GM12878 (cell line): ENCODE data around the gene TRAF2. TPM values are rescaled to one million over a fixed set of nuclear protein-coding genes. Genes with fewer than 3 reads are reported as not detected.
A peak's percentile ranks its signal among the peaks of the same experiment; 100 is the strongest.

Experiments
- BHLHE40 ChIP-seq, 2 experiments: fragments of 450-650 bp in 1 of 2; IDR thresholded peaks; 2 replicates each; pipeline ENCODE4 v1.6.1; 2011 to 2017; ENCODE audit warnings: low read depth in 2 of 2, borderline replicate concordance in 1 of 2, improper control_type of control experiment in 1 of 2, low read length in 1 of 2, mild to moderate bottlenecking in 1 of 2
- BRCA1 ChIP-seq: IDR thresholded peaks from 2 replicates; pipeline ENCODE4 v1.6.1; 2011; ENCODE audit warnings: low read depth, low read length, improper control_type of control experiment
- MTA3 ChIP-seq: IDR thresholded peaks from 2 replicates; pipeline ENCODE4 v1.6.1; 2012; ENCODE audit warnings: low read length, inconsistent platforms, borderline replicate concordance
- NFXL1 ChIP-seq: fragments of 450-650 bp; IDR thresholded peaks from 2 replicates; pipeline ENCODE4 v1.6.1; 2017; ENCODE audit warnings: antibody characterized with exemption, mild to moderate bottlenecking, borderline replicate concordance
- NFYB ChIP-seq: IDR thresholded peaks from 2 replicates; pipeline ENCODE4 v1.6.1; 2011; ENCODE audit warnings: low read depth, mild to moderate bottlenecking, low read length, improper control_type of control experiment, moderate library complexity; ENCODE audit not compliant: insufficient read depth
- NRF1 ChIP-seq: conservative IDR thresholded peaks from 2 replicates; pipeline ENCODE4 v1.6.1; 2011; ENCODE audit warnings: mild to moderate bottlenecking, low read depth, low read length, improper control_type of control experiment
- PML ChIP-seq: IDR thresholded peaks from 2 replicates; pipeline ENCODE4 v1.6.1; 2012; ENCODE audit warnings: low read length, inconsistent platforms
- RB1 ChIP-seq: fragments of 450-650 bp; formaldehyde crosslinking; IDR thresholded peaks from 2 replicates; pipeline ENCODE4 v1.6.1; 2017; ENCODE audit warnings: mild to moderate bottlenecking, borderline replicate concordance
- TAF1 ChIP-seq: IDR thresholded peaks from 2 replicates; pipeline ENCODE4 v1.6.1; 2011; ENCODE audit warnings: mild to moderate bottlenecking, low read depth, low read length, borderline replicate concordance
- ZNF274 ChIP-seq: IDR thresholded peaks from one replicate; pipeline ENCODE4 v1.8.0; 2011; ENCODE audit not compliant: insufficient read length, insufficient read depth
- ZNF384 ChIP-seq: IDR thresholded peaks from 2 replicates; pipeline ENCODE4 v1.6.1; 2012; ENCODE audit warnings: low read depth, mild to moderate bottlenecking, low read length, improper control_type of control experiment, borderline replicate concordance
- polyA plus RNA-seq, 11 experiments: library from polyadenylated mRNA; depleted of rRNA in 4 of 11; unstranded in 6 of 11; stranded (reverse) in 5 of 11; fragments of >200 nt; fragmentation: Nextera tagmentation in 4 of 11; fragmentation: Illumina TruSeq in 1 of 11; extraction: Ambion mirVana in 4 of 11; extraction: Trizol in 1 of 11; gene quantifications; 1 replicate in 1 of 11; 2 replicates in 10 of 11; pipeline versions ENCODE4 v1.2.1 to v1.2.3, GENCODE V29; 2011 to 2016; ENCODE audit warnings: inconsistent platforms in 2 of 11, missing spikeins in 2 of 11, low read depth in 1 of 11
- total RNA-seq, 4 experiments: library from RNA; depleted of rRNA in 3 of 4; stranded (reverse); fragments of >200 nt in 3 of 4; fragmentation: Illumina TruSeq in 1 of 4; extraction: Trizol in 1 of 4; gene quantifications; 2 replicates each; pipeline versions ENCODE4 v1.2.1 to v1.2.3, GENCODE V29; 2013 to 2021
- TF ChIP-seq, protein P1 (sequence below): fragments of 450-650 bp; formaldehyde crosslinking; IDR thresholded peaks from 2 replicates; pipeline ENCODE4 v1.4.0; 2022; ENCODE audit warnings: mild to moderate bottlenecking, moderate library complexity
- TF ChIP-seq, protein P2 (sequence below): fragments of 150-350 bp; IDR thresholded peaks from 2 replicates; pipeline ENCODE4 v1.6.1; 2016; ENCODE audit warnings: low read depth, low read length
- TF ChIP-seq, protein P3 (sequence below): fragments of 450-650 bp; IDR thresholded peaks from 2 replicates; pipeline ENCODE4 v1.6.1; 2017; ENCODE audit warnings: low read depth, mild to moderate bottlenecking, moderate library complexity
- TF ChIP-seq, protein P4 (sequence below): IDR thresholded peaks from 2 replicates; pipeline ENCODE4 v1.6.1; 2012; ENCODE audit warnings: low read depth, low read length, improper control_type of control experiment
- TF ChIP-seq, protein P5 (sequence below): IDR thresholded peaks from 2 replicates; pipeline ENCODE4 v1.6.1; 2011; ENCODE audit warnings: mild to moderate bottlenecking, low read depth, low read length, moderate library complexity; ENCODE audit not compliant: insufficient replicate concordance

The TRAF2 gene
- total and polyA plus RNA-seq, 10 of the 15 experiments (the other 5 are each of a cell fraction or from before 2014, with no cell fraction given) = 0.34 to 39.5 (median 18.7) TPM

DNA sequence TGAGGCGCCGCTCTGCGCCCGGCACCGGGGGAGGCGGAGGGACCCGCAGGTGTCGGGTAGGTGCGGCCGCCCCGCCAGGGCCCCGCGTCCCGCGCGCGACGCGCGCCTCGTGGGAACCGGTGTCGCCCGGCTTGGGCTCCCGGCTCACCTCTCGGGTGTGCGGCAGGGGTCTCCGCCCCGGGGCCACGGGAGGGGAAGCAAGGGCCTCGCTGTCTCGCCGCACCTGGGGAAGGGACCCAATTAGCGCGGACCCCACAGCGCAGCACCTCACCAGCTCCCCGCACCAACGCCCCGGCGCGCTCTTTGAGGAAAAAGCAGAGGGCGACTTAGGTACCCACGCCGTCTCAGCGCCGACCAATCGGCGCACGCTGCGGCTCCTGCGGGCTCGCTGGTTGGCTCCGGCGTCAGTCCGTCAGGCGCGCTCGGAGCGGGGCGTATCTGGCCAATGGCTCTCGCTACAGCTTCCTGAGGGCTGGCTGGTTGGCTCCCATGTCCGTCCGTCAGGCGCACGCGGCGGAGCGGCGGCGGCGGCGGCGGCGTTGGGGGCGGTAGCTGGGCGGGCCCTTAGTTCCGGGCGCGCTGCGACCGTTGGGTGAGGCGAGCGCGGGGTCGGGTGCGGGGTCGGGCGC lies at the start of gene TRAF2 (continued):
- TF ChIP-seq, protein P1, sequence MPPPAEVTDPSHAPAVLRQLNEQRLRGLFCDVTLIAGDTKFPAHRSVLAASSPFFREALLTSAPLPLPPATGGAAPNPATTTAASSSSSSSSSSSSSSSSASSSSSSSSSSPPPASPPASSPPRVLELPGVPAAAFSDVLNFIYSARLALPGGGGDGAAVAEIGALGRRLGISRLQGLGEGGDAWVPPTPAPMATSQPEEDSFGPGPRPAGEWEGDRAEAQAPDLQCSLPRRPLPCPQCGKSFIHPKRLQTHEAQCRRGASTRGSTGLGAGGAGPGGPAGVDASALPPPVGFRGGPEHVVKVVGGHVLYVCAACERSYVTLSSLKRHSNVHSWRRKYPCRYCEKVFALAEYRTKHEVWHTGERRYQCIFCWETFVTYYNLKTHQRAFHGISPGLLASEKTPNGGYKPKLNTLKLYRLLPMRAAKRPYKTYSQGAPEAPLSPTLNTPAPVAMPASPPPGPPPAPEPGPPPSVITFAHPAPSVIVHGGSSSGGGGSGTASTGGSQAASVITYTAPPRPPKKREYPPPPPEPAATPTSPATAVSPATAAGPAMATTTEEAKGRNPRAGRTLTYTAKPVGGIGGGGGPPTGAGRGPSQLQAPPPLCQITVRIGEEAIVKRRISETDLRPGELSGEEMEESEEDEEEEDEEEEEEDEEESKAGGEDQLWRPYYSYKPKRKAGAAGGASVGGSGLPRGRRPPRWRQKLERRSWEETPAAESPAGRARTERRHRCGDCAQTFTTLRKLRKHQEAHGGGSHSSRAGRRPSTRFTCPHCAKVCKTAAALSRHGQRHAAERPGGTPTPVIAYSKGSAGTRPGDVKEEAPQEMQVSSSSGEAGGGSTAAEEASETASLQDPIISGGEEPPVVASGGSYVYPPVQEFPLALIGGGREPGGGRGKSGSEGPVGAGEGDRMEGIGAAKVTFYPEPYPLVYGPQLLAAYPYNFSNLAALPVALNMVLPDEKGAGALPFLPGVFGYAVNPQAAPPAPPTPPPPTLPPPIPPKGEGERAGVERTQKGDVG (CRISPR knock-in tag) = no peak
- TF ChIP-seq NFYB (peak; percentile 100), ZNF274 (no peak), NFXL1 (peak; percentile 24; the same call in 1 of the 2 replicates), MTA3 (no peak), BRCA1 (0 out of 2 replicates have a peak, but pooled peaks have one; percentile 27), PML (no peak), BHLHE40 (IDR thresholded peaks at IDR 0.05; ENCODE audit: borderline replicate concordance in 1 of 2, low read depth in 2 of 2, low read length in 1 of 2) (peak; percentile 63 to 94; a peak in 3 of 4 replicates), ZNF384 (no peak), NRF1 (no peak; the same call in 1 of the 2 replicates), RB1 (peak; percentile 82; the same call in 1 of the 2 replicates), TAF1 (0 out of 2 replicates have a peak, but pooled peaks have one; percentile 59)
- TF ChIP-seq, protein P2, sequence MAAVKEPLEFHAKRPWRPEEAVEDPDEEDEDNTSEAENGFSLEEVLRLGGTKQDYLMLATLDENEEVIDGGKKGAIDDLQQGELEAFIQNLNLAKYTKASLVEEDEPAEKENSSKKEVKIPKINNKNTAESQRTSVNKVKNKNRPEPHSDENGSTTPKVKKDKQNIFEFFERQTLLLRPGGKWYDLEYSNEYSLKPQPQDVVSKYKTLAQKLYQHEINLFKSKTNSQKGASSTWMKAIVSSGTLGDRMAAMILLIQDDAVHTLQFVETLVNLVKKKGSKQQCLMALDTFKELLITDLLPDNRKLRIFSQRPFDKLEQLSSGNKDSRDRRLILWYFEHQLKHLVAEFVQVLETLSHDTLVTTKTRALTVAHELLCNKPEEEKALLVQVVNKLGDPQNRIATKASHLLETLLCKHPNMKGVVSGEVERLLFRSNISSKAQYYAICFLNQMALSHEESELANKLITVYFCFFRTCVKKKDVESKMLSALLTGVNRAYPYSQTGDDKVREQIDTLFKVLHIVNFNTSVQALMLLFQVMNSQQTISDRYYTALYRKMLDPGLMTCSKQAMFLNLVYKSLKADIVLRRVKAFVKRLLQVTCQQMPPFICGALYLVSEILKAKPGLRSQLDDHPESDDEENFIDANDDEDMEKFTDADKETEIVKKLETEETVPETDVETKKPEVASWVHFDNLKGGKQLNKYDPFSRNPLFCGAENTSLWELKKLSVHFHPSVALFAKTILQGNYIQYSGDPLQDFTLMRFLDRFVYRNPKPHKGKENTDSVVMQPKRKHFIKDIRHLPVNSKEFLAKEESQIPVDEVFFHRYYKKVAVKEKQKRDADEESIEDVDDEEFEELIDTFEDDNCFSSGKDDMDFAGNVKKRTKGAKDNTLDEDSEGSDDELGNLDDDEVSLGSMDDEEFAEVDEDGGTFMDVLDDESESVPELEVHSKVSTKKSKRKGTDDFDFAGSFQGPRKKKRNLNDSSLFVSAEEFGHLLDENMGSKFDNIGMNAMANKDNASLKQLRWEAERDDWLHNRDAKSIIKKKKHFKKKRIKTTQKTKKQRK = peak; percentile 96
- TF ChIP-seq, protein P3, sequence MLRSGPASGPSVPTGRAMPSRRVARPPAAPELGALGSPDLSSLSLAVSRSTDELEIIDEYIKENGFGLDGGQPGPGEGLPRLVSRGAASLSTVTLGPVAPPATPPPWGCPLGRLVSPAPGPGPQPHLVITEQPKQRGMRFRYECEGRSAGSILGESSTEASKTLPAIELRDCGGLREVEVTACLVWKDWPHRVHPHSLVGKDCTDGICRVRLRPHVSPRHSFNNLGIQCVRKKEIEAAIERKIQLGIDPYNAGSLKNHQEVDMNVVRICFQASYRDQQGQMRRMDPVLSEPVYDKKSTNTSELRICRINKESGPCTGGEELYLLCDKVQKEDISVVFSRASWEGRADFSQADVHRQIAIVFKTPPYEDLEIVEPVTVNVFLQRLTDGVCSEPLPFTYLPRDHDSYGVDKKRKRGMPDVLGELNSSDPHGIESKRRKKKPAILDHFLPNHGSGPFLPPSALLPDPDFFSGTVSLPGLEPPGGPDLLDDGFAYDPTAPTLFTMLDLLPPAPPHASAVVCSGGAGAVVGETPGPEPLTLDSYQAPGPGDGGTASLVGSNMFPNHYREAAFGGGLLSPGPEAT = no peak
- TF ChIP-seq, protein P4, sequence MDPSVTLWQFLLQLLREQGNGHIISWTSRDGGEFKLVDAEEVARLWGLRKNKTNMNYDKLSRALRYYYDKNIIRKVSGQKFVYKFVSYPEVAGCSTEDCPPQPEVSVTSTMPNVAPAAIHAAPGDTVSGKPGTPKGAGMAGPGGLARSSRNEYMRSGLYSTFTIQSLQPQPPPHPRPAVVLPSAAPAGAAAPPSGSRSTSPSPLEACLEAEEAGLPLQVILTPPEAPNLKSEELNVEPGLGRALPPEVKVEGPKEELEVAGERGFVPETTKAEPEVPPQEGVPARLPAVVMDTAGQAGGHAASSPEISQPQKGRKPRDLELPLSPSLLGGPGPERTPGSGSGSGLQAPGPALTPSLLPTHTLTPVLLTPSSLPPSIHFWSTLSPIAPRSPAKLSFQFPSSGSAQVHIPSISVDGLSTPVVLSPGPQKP = no peak
- TF ChIP-seq, protein P5, sequence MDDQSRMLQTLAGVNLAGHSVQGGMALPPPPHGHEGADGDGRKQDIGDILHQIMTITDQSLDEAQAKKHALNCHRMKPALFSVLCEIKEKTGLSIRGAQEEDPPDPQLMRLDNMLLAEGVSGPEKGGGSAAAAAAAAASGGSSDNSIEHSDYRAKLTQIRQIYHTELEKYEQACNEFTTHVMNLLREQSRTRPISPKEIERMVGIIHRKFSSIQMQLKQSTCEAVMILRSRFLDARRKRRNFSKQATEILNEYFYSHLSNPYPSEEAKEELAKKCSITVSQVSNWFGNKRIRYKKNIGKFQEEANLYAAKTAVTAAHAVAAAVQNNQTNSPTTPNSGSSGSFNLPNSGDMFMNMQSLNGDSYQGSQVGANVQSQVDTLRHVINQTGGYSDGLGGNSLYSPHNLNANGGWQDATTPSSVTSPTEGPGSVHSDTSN = peak; percentile 100
